ENCODE data around the gene SMAD3. TPM values are rescaled to one million over a fixed set of nuclear protein-coding genes. Genes with fewer than 3 reads are reported as not detected.
A peak's percentile ranks its signal among the peaks of the same experiment; 100 is the strongest.

SMAD3 gene
- total and polyA plus RNA-seq, 10 of the 15 experiments (the other 5 are each of a cell fraction or from before 2014, with no cell fraction given), result 5.6 to 43.2 (median 16.0) TPM

GRCh38 chr15:67241132-67241855, 175.9 kb downstream of the SMAD3 start (continued):
- TF ChIP-seq, protein P1, sequence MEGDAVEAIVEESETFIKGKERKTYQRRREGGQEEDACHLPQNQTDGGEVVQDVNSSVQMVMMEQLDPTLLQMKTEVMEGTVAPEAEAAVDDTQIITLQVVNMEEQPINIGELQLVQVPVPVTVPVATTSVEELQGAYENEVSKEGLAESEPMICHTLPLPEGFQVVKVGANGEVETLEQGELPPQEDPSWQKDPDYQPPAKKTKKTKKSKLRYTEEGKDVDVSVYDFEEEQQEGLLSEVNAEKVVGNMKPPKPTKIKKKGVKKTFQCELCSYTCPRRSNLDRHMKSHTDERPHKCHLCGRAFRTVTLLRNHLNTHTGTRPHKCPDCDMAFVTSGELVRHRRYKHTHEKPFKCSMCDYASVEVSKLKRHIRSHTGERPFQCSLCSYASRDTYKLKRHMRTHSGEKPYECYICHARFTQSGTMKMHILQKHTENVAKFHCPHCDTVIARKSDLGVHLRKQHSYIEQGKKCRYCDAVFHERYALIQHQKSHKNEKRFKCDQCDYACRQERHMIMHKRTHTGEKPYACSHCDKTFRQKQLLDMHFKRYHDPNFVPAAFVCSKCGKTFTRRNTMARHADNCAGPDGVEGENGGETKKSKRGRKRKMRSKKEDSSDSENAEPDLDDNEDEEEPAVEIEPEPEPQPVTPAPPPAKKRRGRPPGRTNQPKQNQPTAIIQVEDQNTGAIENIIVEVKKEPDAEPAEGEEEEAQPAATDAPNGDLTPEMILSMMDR (IDR thresholded peaks at IDR 0.05 in 2 of 3, conservative IDR thresholded peaks at IDR 0.05 in 1 of 3; ENCODE audit: control insufficient read depth in 2 of 3, extremely low read depth in 1 of 3, insufficient read depth in 1 of 3, low read depth in 3 of 3, low read length in 3 of 3), result no peak
- TF ChIP-seq IRF4 (IDR thresholded peaks at IDR 0.05; ENCODE audit: low read depth, low read length), result peak; percentile 93
- TF ChIP-seq PRDM15 (CRISPR knock-in tag; IDR thresholded peaks at IDR 0.05), result no peak
- TF ChIP-seq FOXM1 (IDR thresholded peaks at IDR 0.05; ENCODE audit: low read depth, low read length), result peak; percentile 90; the same call in 1 of the 2 replicates
- TF ChIP-seq ZSCAN29 (IDR thresholded peaks at IDR 0.05), result no peak
- TF ChIP-seq SP1 (IDR thresholded peaks at IDR 0.05; ENCODE audit: low read depth, low read length), result peak; percentile 44
- peak; percentile 75 for TF ChIP-seq PBX3 (IDR thresholded peaks at IDR 0.05; ENCODE audit: insufficient replicate concordance, low read depth, low read length)
- peak; percentile 93 for TF ChIP-seq EED (IDR thresholded peaks at IDR 0.05; ENCODE audit: low read depth)
- TF ChIP-seq TBL1XR1 (IDR thresholded peaks at IDR 0.05; ENCODE audit: low read depth, low read length), result peak; percentile 79; the same call in 1 of the 2 replicates
- TF ChIP-seq, protein P2, sequence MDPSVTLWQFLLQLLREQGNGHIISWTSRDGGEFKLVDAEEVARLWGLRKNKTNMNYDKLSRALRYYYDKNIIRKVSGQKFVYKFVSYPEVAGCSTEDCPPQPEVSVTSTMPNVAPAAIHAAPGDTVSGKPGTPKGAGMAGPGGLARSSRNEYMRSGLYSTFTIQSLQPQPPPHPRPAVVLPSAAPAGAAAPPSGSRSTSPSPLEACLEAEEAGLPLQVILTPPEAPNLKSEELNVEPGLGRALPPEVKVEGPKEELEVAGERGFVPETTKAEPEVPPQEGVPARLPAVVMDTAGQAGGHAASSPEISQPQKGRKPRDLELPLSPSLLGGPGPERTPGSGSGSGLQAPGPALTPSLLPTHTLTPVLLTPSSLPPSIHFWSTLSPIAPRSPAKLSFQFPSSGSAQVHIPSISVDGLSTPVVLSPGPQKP (IDR thresholded peaks at IDR 0.05; ENCODE audit: low read depth, low read length), result no peak
- no peak for TF ChIP-seq EZH2 (IDR thresholded peaks at IDR 0.05; ENCODE audit: borderline replicate concordance, control insufficient read depth, low read depth, low read length)
- TF ChIP-seq CBX5 (IDR thresholded peaks at IDR 0.05; ENCODE audit: low read depth), result 0 out of 2 replicates have a peak, but pooled peaks have one; percentile 31
- no peak for TF ChIP-seq POLR2AphosphoS2 (IDR thresholded peaks at IDR 0.05; ENCODE audit: low read depth, low read length)
- TF ChIP-seq IKZF1 (conservative IDR thresholded peaks at IDR 0.05), result peak; percentile 63
- TF ChIP-seq, protein P3, sequence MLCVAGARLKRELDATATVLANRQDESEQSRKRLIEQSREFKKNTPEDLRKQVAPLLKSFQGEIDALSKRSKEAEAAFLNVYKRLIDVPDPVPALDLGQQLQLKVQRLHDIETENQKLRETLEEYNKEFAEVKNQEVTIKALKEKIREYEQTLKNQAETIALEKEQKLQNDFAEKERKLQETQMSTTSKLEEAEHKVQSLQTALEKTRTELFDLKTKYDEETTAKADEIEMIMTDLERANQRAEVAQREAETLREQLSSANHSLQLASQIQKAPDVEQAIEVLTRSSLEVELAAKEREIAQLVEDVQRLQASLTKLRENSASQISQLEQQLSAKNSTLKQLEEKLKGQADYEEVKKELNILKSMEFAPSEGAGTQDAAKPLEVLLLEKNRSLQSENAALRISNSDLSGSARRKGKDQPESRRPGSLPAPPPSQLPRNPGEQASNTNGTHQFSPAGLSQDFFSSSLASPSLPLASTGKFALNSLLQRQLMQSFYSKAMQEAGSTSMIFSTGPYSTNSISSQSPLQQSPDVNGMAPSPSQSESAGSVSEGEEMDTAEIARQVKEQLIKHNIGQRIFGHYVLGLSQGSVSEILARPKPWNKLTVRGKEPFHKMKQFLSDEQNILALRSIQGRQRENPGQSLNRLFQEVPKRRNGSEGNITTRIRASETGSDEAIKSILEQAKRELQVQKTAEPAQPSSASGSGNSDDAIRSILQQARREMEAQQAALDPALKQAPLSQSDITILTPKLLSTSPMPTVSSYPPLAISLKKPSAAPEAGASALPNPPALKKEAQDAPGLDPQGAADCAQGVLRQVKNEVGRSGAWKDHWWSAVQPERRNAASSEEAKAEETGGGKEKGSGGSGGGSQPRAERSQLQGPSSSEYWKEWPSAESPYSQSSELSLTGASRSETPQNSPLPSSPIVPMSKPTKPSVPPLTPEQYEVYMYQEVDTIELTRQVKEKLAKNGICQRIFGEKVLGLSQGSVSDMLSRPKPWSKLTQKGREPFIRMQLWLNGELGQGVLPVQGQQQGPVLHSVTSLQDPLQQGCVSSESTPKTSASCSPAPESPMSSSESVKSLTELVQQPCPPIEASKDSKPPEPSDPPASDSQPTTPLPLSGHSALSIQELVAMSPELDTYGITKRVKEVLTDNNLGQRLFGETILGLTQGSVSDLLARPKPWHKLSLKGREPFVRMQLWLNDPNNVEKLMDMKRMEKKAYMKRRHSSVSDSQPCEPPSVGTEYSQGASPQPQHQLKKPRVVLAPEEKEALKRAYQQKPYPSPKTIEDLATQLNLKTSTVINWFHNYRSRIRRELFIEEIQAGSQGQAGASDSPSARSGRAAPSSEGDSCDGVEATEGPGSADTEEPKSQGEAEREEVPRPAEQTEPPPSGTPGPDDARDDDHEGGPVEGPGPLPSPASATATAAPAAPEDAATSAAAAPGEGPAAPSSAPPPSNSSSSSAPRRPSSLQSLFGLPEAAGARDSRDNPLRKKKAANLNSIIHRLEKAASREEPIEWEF (IDR thresholded peaks at IDR 0.05; ENCODE audit: insufficient replicate concordance, low read depth, low read length), result peak; percentile 31
